GM23338 (cell line): ENCODE results near the gene SH2D3C.

Experiments
- CREB1 ChIP-seq: fragments of 250-450 bp; sonication (Bioruptor Pico); IDR thresholded peaks from 2 replicates; pipeline ENCODE4 v1.5.0; 2020; ENCODE audit warnings: low read depth, mild to moderate bottlenecking, moderate library complexity
- EZH2 ChIP-seq: fragments of 200-600 bp; sonication (generic); IDR thresholded peaks from one replicate; pipeline ENCODE4 v1.8.0; 2017; ENCODE audit warnings: antibody characterized with exemption, mild to moderate bottlenecking, low read depth; ENCODE audit not compliant: unreplicated experiment
- TF ChIP-seq, protein P1 (sequence below), 2 experiments: fragments of 200-600 bp in 1 of 2; sonication (generic) in 1 of 2; conservative IDR thresholded peaks; 2 replicates each; pipeline versions ENCODE4 v1.5.1 to v1.6.1; 2016 to 2017; ENCODE audit warnings: antibody characterized with exemption in 2 of 2, low read depth in 2 of 2, mild to moderate bottlenecking in 2 of 2, moderate library complexity in 1 of 2
- TF ChIP-seq, protein P2 (sequence below): IDR thresholded peaks from one replicate; pipeline ENCODE4 v1.6.1; 2018; ENCODE audit warnings: antibody characterized with exemption; ENCODE audit not compliant: unreplicated experiment

DNA sequence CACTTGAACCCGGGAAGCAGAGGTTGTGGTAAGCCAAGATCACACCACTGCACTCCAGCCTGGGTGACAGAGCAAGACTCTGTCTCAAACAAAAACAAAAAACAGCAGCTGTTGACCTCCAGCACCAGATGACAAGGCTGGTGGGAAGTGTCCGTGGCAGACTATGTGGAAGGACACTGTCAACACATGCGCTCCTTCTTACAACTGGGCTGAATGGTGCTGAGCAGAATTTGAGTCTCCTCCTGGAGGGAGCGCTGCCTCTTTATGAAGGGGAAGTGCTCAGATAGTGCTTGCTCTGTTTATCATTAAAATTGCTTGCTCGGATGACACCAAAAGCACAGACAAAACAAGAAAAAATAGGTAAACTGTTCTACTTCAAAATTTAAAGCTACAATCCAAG lies 80.9 kb downstream of the SH2D3C start:
- TF ChIP-seq, protein P1, sequence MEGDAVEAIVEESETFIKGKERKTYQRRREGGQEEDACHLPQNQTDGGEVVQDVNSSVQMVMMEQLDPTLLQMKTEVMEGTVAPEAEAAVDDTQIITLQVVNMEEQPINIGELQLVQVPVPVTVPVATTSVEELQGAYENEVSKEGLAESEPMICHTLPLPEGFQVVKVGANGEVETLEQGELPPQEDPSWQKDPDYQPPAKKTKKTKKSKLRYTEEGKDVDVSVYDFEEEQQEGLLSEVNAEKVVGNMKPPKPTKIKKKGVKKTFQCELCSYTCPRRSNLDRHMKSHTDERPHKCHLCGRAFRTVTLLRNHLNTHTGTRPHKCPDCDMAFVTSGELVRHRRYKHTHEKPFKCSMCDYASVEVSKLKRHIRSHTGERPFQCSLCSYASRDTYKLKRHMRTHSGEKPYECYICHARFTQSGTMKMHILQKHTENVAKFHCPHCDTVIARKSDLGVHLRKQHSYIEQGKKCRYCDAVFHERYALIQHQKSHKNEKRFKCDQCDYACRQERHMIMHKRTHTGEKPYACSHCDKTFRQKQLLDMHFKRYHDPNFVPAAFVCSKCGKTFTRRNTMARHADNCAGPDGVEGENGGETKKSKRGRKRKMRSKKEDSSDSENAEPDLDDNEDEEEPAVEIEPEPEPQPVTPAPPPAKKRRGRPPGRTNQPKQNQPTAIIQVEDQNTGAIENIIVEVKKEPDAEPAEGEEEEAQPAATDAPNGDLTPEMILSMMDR (conservative IDR thresholded peaks at IDR 0.05; ENCODE audit: low read depth in 2 of 2), result no peak
- TF ChIP-seq, protein P2, sequence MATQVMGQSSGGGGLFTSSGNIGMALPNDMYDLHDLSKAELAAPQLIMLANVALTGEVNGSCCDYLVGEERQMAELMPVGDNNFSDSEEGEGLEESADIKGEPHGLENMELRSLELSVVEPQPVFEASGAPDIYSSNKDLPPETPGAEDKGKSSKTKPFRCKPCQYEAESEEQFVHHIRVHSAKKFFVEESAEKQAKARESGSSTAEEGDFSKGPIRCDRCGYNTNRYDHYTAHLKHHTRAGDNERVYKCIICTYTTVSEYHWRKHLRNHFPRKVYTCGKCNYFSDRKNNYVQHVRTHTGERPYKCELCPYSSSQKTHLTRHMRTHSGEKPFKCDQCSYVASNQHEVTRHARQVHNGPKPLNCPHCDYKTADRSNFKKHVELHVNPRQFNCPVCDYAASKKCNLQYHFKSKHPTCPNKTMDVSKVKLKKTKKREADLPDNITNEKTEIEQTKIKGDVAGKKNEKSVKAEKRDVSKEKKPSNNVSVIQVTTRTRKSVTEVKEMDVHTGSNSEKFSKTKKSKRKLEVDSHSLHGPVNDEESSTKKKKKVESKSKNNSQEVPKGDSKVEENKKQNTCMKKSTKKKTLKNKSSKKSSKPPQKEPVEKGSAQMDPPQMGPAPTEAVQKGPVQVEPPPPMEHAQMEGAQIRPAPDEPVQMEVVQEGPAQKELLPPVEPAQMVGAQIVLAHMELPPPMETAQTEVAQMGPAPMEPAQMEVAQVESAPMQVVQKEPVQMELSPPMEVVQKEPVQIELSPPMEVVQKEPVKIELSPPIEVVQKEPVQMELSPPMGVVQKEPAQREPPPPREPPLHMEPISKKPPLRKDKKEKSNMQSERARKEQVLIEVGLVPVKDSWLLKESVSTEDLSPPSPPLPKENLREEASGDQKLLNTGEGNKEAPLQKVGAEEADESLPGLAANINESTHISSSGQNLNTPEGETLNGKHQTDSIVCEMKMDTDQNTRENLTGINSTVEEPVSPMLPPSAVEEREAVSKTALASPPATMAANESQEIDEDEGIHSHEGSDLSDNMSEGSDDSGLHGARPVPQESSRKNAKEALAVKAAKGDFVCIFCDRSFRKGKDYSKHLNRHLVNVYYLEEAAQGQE, result no peak
- no peak for TF ChIP-seq EZH2
- no peak for TF ChIP-seq CREB1
